HL-60 (cell line): Measurements from ENCODE around the gene CTNNA2.

Source experiments
- DNase-seq, 2 experiments: peaks; one replicate each; pipeline ENCODE4 v3.0.0-alpha.2; 2010 to 2020; ENCODE audit warnings: low read depth in 1 of 2, low spot score in 1 of 2
- H3K27ac ChIP-seq: fragments of 250-450 bp; sonication (Bioruptor Pico); replicated peaks from 2 replicates; pipeline ENCODE4 v1.5.1; 2020; ENCODE audit warnings: mild to moderate bottlenecking, moderate library complexity
- H3K27me3 ChIP-seq: fragments of 250-450 bp; sonication (Bioruptor Pico); 2 replicates; pipeline ENCODE4 v1.5.1; 2021; ENCODE audit warnings: mild to moderate bottlenecking, moderate library complexity; ENCODE audit not compliant: insufficient read depth, poor library complexity, severe bottlenecking
- H3K4me3 ChIP-seq: replicated peaks from 2 replicates; pipeline ENCODE4 v1.5.1; 2011; ENCODE audit warnings: mild to moderate bottlenecking, control low read depth, low read length; ENCODE audit not compliant: insufficient read depth
- GABPA ChIP-seq: IDR thresholded peaks from 2 replicates; pipeline ENCODE4 v1.6.1; 2012; ENCODE audit warnings: low read depth
- POLR2AphosphoS5 ChIP-seq: IDR thresholded peaks from 2 replicates; pipeline ENCODE4 v1.6.1; 2012; ENCODE audit warnings: low read depth
- REST ChIP-seq: IDR thresholded peaks from 2 replicates; pipeline ENCODE4 v1.6.1; 2012; ENCODE audit warnings: low read depth; ENCODE audit not compliant: insufficient replicate concordance
- SPI1 ChIP-seq: IDR thresholded peaks from 2 replicates; pipeline ENCODE4 v1.6.1; 2012; ENCODE audit warnings: low read depth, mild to moderate bottlenecking, borderline replicate concordance
- TF ChIP-seq, protein P1 (sequence below): IDR thresholded peaks from one replicate; pipeline ENCODE4 v1.5.1; 2011; ENCODE audit warnings: low read length, control low read depth, inconsistent platforms; ENCODE audit not compliant: insufficient read depth

CTNNA2 gene

DNA sequence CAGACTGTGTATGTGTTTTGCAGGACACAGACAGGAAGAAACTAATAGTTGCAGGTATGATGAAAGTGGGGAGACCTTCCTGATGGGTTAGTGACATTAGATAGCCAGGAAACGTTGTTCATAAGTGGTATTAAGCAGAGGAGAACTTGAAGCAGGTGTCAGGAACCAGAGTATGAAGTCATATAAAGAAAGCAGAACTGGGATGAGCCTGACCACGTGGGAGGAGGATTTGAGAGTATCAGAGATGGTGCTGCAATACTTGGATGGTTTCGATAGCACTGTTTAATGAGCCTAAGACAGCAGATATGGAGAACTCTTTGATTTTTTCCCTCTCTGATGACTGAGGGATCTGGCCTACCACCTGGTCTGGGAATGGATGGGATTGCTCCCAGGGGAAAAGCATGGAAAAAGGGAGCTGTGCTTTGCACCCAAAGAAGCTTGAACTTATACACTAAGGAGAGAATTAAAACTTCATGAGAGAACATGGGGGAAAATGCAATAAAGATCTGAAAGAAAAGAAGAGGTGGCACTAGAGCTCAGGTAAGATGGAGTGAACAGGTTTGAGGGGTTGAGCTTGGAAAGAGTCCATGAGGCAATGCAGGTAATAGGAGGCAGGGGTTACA is 1017.7 kb downstream of the CTNNA2 start:
- H3K27me3 ChIP-seq, result no peaks in the 10 kb centered on the region
- H3K27ac ChIP-seq, result no peak overlapping the region
- H3K4me3 ChIP-seq, result no peak overlapping the region
- peak; percentile 40; the same call in 1 of the 2 replicates for TF ChIP-seq SPI1
- TF ChIP-seq, protein P1, sequence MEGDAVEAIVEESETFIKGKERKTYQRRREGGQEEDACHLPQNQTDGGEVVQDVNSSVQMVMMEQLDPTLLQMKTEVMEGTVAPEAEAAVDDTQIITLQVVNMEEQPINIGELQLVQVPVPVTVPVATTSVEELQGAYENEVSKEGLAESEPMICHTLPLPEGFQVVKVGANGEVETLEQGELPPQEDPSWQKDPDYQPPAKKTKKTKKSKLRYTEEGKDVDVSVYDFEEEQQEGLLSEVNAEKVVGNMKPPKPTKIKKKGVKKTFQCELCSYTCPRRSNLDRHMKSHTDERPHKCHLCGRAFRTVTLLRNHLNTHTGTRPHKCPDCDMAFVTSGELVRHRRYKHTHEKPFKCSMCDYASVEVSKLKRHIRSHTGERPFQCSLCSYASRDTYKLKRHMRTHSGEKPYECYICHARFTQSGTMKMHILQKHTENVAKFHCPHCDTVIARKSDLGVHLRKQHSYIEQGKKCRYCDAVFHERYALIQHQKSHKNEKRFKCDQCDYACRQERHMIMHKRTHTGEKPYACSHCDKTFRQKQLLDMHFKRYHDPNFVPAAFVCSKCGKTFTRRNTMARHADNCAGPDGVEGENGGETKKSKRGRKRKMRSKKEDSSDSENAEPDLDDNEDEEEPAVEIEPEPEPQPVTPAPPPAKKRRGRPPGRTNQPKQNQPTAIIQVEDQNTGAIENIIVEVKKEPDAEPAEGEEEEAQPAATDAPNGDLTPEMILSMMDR, result no peak
- no peak for DNase-seq

DNA sequence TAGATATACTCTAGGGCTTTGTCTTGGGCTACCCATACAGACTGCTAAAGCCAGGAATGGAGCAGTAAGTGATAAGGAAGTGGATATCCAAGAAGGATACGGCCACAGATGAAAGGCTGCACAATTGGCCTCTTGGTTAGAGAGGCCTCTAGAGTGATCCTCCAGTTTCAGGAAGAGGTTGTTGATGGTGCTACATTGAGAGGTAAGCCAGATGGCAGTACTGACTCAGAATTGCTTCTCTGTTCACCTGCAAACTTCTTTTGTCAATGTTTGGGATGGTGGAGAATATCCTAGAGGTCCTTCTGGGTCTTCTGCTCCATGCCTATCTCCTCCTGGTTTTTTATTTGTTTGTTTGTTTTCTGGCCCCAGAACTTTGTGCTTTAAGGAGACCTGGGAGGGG is 1018.5 kb downstream of the CTNNA2 start:
- no peak for DNase-seq

DNA sequence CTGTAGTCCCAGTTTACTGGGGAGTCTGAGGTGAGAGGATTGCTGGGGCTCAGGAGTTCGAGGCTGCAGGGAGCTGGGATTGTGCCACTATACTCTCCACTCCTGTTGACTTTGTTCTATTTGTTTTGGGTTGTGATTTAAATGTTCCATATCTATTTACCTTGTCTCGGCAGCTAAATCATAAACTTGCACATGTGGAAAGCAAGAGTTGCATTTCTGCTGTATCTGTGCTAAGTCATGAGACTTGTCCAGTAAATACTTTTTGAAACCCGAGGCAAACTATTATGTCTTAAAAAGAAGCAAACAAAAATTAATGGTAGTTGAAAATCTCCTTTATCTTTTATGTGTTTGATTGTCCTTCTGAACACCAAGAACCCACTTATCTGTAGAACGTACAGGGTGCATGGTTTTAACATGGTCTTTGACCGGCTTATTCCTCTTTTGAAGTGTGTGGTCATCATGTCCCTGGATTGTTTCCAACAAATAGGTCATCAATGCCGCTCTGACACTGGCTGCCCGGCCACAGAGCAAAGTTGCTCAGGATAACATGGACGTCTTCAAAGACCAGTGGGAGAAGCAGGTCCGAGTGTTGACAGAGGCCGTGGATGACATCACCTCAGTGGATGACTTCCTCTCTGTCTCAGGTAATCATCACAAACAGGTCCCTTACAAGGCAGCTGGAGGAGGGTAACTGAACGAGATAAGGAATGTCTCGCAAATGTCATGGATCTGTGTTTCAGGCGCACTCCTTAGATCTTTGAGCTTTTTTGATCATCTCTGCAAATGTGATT is 1032.8 kb downstream of the CTNNA2 start:
- no peak for DNase-seq
- Histone ChIP-seq H3K27ac (no peak overlapping the region), H3K27me3 (no peaks in the 10 kb centered on the region), H3K4me3 (no peak overlapping the region)
- TF ChIP-seq POLR2AphosphoS5, result no peak
- no peak for TF ChIP-seq GABPA
- TF ChIP-seq, protein P1, result no peak
- no peak for TF ChIP-seq REST
- TF ChIP-seq SPI1, result no peak

More for the DNA sequence above, 1018.5 kb downstream of the CTNNA2 start:
- H3K27me3 ChIP-seq, result no peaks in the 10 kb centered on the region
- H3K4me3 ChIP-seq, result no peak overlapping the region
- TF ChIP-seq, protein P1, result no peak
- TF ChIP-seq REST (no peak), SPI1 (no peak), GABPA (no peak), POLR2AphosphoS5 (no peak)
- no peak overlapping the region for H3K27ac ChIP-seq
